H1 (cell line): ENCODE data around the gene CFAP298. TPM values are rescaled to one million over a fixed set of nuclear protein-coding genes. Genes with fewer than 3 reads are reported as not detected.

Source experiments
- CTCF ChIA-PET: fragments of 300-600 bp; sonication (Branson Sonifier 250); formaldehyde crosslinking; loops from one replicate; lab custom pipeline; 2021; ENCODE audit not compliant: partially characterized antibody; lab: Charles Lee
- POLR2A ChIA-PET: fragments of 300-600 bp; sonication (Branson Sonifier 250); formaldehyde crosslinking; loops from one replicate; lab custom pipeline; 2021; ENCODE audit warnings: inconsistent platforms; ENCODE audit not compliant: partially characterized antibody; lab: Charles Lee
- DNase-seq, 2 experiments: peaks; one replicate each; pipeline versions ENCODE4 v3.0.0 to v3.0.0-alpha.2; 2010 to 2022; ENCODE audit warnings: low spot score in 2 of 2, low read depth in 1 of 2, mixed read lengths in 1 of 2
- FAIRE-seq: peaks from 2 replicates; lab custom pipeline; 2011; peaks lifted over from hg19 to GRCh38; lab: Jason Lieb, UNC
- H2AFZ ChIP-seq: 2 replicates; pipeline ENCODE4 v1.8.1; 2012; ENCODE audit warnings: low read length, inconsistent platforms
- H2AK5ac ChIP-seq: 2 replicates; pipeline ENCODE4 v1.6.1; 2013; ENCODE audit warnings: low read depth, low read length
- H2BK120ac ChIP-seq: replicated peaks from 2 replicates; pipeline ENCODE3; 2013; ENCODE audit warnings: low read depth, low read length, inconsistent platforms
- H2BK12ac ChIP-seq: 2 replicates; pipeline ENCODE4 v1.6.1; 2013; ENCODE audit warnings: low read depth, low read length
- H2BK15ac ChIP-seq: 2 replicates; pipeline ENCODE4 v1.6.1; 2013; ENCODE audit warnings: low read length
- H2BK20ac ChIP-seq: 2 replicates; pipeline ENCODE4 v1.6.1; 2013; ENCODE audit warnings: low read length
- H2BK5ac ChIP-seq: 2 replicates; pipeline ENCODE4 v1.6.1; 2013; ENCODE audit warnings: low read depth, low read length
- H3K14ac ChIP-seq: 2 replicates; pipeline ENCODE4 v1.6.1; 2013; ENCODE audit warnings: inconsistent platforms; ENCODE audit not compliant: insufficient read length
- H3K18ac ChIP-seq: 2 replicates; pipeline ENCODE4 v1.6.1; 2013; ENCODE audit warnings: low read length; ENCODE audit errors: extremely low read depth
- H3K23ac ChIP-seq: 2 replicates; pipeline ENCODE4 v1.6.1; 2013; ENCODE audit warnings: inconsistent platforms; ENCODE audit not compliant: insufficient read length
- H3K23me2 ChIP-seq: 2 replicates; pipeline ENCODE4 v1.6.1; 2013; ENCODE audit warnings: low read depth, low read length
- H3K27ac ChIP-seq: 2 replicates; pipeline ENCODE4 v1.6.1; 2011; ENCODE audit warnings: low read depth, low read length, inconsistent platforms
- H3K27me3 ChIP-seq, 4 experiments: replicated peaks in 1 of 4; 1 replicate in 1 of 4; 2 replicates in 3 of 4; pipeline versions ENCODE4 v1.6.1 to v1.8.1; 2011 to 2013; ENCODE audit warnings: low read length in 3 of 4, mild to moderate bottlenecking in 3 of 4, inconsistent platforms in 2 of 4, mixed read lengths in 2 of 4, moderate library complexity in 1 of 4; ENCODE audit not compliant: control insufficient read depth in 3 of 4, insufficient read depth in 3 of 4; ENCODE audit errors: extremely low read depth in 1 of 4
- H3K36me3 ChIP-seq, 4 experiments: 2 replicates each; pipeline versions ENCODE4 v1.6.1 to v1.8.1; 2011 to 2013; ENCODE audit warnings: mild to moderate bottlenecking in 4 of 4, low read length in 3 of 4, moderate library complexity in 2 of 4, control low read depth in 1 of 4, inconsistent platforms in 1 of 4; ENCODE audit not compliant: insufficient read depth in 4 of 4, control insufficient read depth in 2 of 4
- H3K4ac ChIP-seq: replicated peaks from 2 replicates; pipeline ENCODE3; 2013; ENCODE audit warnings: low read length, low read depth, mixed read lengths, inconsistent platforms; ENCODE audit not compliant: insufficient read length
- H3K4me1 ChIP-seq, 4 experiments: replicated peaks in 1 of 4; 1 replicate in 1 of 4; 2 replicates in 3 of 4; pipeline versions ENCODE4 v1.6.1 to v1.8.1; 2011 to 2013; ENCODE audit warnings: low read length in 3 of 4, inconsistent platforms in 2 of 4, mixed read lengths in 1 of 4; ENCODE audit not compliant: insufficient read depth in 4 of 4, control insufficient read depth in 3 of 4
- H3K4me2 ChIP-seq, 2 experiments: 2 replicates each; pipeline versions ENCODE4 v1.6.1 to v1.8.1; 2011 to 2013; ENCODE audit warnings: low read depth in 2 of 2, low read length in 2 of 2, control low read depth in 1 of 2, inconsistent platforms in 1 of 2, mild to moderate bottlenecking in 1 of 2; ENCODE audit not compliant: insufficient read depth in 1 of 2
- H3K4me3 ChIP-seq, 4 experiments: fragments of 200-600, 300-600 bp in 1 of 4; sonication (generic), shearing (Covaris generic), sonication (Bioruptor Twin) in 1 of 4; 2 replicates each; pipeline versions ENCODE4 v1.5.1 to v1.8.1; 2011 to 2016; ENCODE audit warnings: low read length in 4 of 4, low read depth in 3 of 4, control low read depth in 2 of 4, inconsistent platforms in 2 of 4, mild to moderate bottlenecking in 2 of 4, mixed read lengths in 1 of 4, moderate library complexity in 1 of 4; ENCODE audit not compliant: insufficient read depth in 2 of 4; ENCODE audit errors: extremely low read depth in 1 of 4
- H3K56ac ChIP-seq: replicated peaks from 2 replicates; pipeline ENCODE3; 2013; ENCODE audit warnings: low read depth, mild to moderate bottlenecking, mixed read lengths, low read length, inconsistent platforms; ENCODE audit not compliant: insufficient read length
- H3K79me1 ChIP-seq: 2 replicates; pipeline ENCODE4 v1.6.1; 2013; ENCODE audit warnings: low read depth, low read length, control low read depth
- H3K79me2 ChIP-seq, 2 experiments: 2 replicates each; pipeline versions ENCODE4 v1.6.1 to v1.8.1; 2012 to 2013; ENCODE audit warnings: low read length in 2 of 2, mild to moderate bottlenecking in 2 of 2, inconsistent platforms in 1 of 2; ENCODE audit not compliant: insufficient read depth in 2 of 2, control insufficient read depth in 1 of 2
- H3K9ac ChIP-seq, 4 experiments: replicated peaks in 1 of 4; 1 replicate in 1 of 4; 2 replicates in 3 of 4; pipeline versions ENCODE4 v1.6.1 to v1.8.1; 2011 to 2013; ENCODE audit warnings: low read depth in 3 of 4, low read length in 3 of 4, control low read depth in 2 of 4, mild to moderate bottlenecking in 2 of 4, moderate library complexity in 2 of 4, inconsistent platforms in 1 of 4; ENCODE audit errors: extremely low read depth in 1 of 4
- H3K9me3 ChIP-seq, 2 experiments: 2 replicates each; pipeline versions ENCODE4 v1.6.1 to v1.8.1; 2012 to 2013; ENCODE audit warnings: mild to moderate bottlenecking in 2 of 2, moderate library complexity in 2 of 2, control low read depth in 1 of 2, inconsistent platforms in 1 of 2, low read depth in 1 of 2, low read length in 1 of 2, mixed read lengths in 1 of 2; ENCODE audit not compliant: insufficient read depth in 2 of 2
- H4K20me1 ChIP-seq, 2 experiments: replicated peaks in 1 of 2; 2 replicates each; pipeline versions ENCODE3 to v1.8.1; 2011 to 2013; ENCODE audit warnings: inconsistent platforms in 2 of 2, low read length in 2 of 2, mild to moderate bottlenecking in 1 of 2; ENCODE audit not compliant: insufficient read depth in 2 of 2, control insufficient read depth in 1 of 2
- H4K5ac ChIP-seq: 2 replicates; pipeline ENCODE4 v1.6.1; 2013; ENCODE audit warnings: low read length, low read depth, mixed read lengths, inconsistent platforms; ENCODE audit not compliant: insufficient read length
- H4K8ac ChIP-seq: 2 replicates; pipeline ENCODE4 v1.8.0; 2013; ENCODE audit warnings: mild to moderate bottlenecking, moderate library complexity, low read length, inconsistent platforms; ENCODE audit not compliant: insufficient read depth; ENCODE audit errors: extremely low read depth
- H4K91ac ChIP-seq: replicated peaks from 2 replicates; pipeline ENCODE3; 2013; ENCODE audit warnings: low read length, mixed read lengths, inconsistent platforms; ENCODE audit not compliant: insufficient read length
- BACH1 ChIP-seq: IDR thresholded peaks from 2 replicates; pipeline ENCODE4 v1.6.1; 2012; ENCODE audit warnings: low read length, improper control_type of control experiment
- CBX5 ChIP-seq: fragments of 300-800, 300-1000 bp; sonication (generic); IDR thresholded peaks from 2 replicates; pipeline ENCODE4 v1.7.1; 2016; ENCODE audit warnings: antibody characterized with exemption, low read length, low read depth
- CEBPB ChIP-seq: IDR thresholded peaks from 2 replicates; pipeline ENCODE4 v1.6.1; 2012; ENCODE audit warnings: low read depth, low read length
- CTBP2 ChIP-seq: IDR thresholded peaks from 2 replicates; pipeline ENCODE4 v1.7.0; 2011; ENCODE audit warnings: borderline replicate concordance, mild to moderate bottlenecking, moderate library complexity, mixed read lengths, low read length; ENCODE audit not compliant: insufficient read depth, insufficient read length
- FOSL1 ChIP-seq: IDR thresholded peaks from 2 replicates; pipeline ENCODE4 v1.6.1; 2011; ENCODE audit warnings: mild to moderate bottlenecking, low read depth, low read length, moderate library complexity; ENCODE audit not compliant: insufficient read depth
- MAFK ChIP-seq: IDR thresholded peaks from 2 replicates; pipeline ENCODE4 v1.6.1; 2012; ENCODE audit warnings: low read depth, mild to moderate bottlenecking, improper control_type of control experiment, low read length
- NANOG ChIP-seq: IDR thresholded peaks from 2 replicates; pipeline ENCODE4 v1.6.1; 2011; ENCODE audit warnings: low read length, low read depth, mild to moderate bottlenecking, inconsistent platforms; ENCODE audit not compliant: insufficient read depth, poor library complexity, severe bottlenecking
- POLR2A ChIP-seq, 2 experiments: IDR thresholded peaks; 1 replicate in 1 of 2; 2 replicates in 1 of 2; pipeline ENCODE4 v1.6.1; 2011; ENCODE audit warnings: low read depth in 2 of 2, low read length in 2 of 2, mild to moderate bottlenecking in 2 of 2; ENCODE audit errors: control extremely low read depth in 1 of 2
- POU5F1 ChIP-seq: IDR thresholded peaks from 2 replicates; pipeline ENCODE4 v1.6.1; 2011; ENCODE audit warnings: low read depth, mild to moderate bottlenecking, low read length, moderate library complexity
- RFX5 ChIP-seq: IDR thresholded peaks from 2 replicates; pipeline ENCODE4 v1.6.1; 2011; ENCODE audit warnings: low read depth, low read length, improper control_type of control experiment, borderline replicate concordance
- SIRT6 ChIP-seq: IDR thresholded peaks from one replicate; pipeline ENCODE4 v1.7.1; 2012; ENCODE audit warnings: low read length, inconsistent platforms
- SP1 ChIP-seq: IDR thresholded peaks from 2 replicates; pipeline ENCODE4 v1.6.1; 2011; ENCODE audit warnings: low read depth, low read length
- USF2 ChIP-seq: IDR thresholded peaks from 2 replicates; pipeline ENCODE4 v1.6.1; 2011; ENCODE audit warnings: low read length, improper control_type of control experiment
- WGBS, 2 experiments: shearing (Covaris generic) in 1 of 2; methylation state at CpG; one replicate each; pipeline versions ENCODE4 v1.1.6 to v1.1.7; 2013 to 2015; ENCODE audit warnings: low lambda C conversion rate in 2 of 2, mixed read lengths in 2 of 2, inconsistent platforms in 1 of 2, low coverage in 1 of 2, missing lambda C conversion rate in 1 of 2; ENCODE audit not compliant: insufficient replicate concordance in 2 of 2, insufficient coverage in 1 of 2, insufficient read length in 1 of 2; ENCODE audit errors: extremely low coverage in 1 of 2, missing lambda C conversion rate in 1 of 2; 5-methylcytosine and 5-hydroxymethylcytosine counted together
- polyA plus RNA-seq, 7 experiments: library from polyadenylated mRNA; depleted of rRNA in 3 of 7; stranded (reverse) in 5 of 7; unstranded in 2 of 7; fragments of >200 nt in 5 of 7; fragments of 200-250 nt in 2 of 7; gene quantifications; 1 replicate in 5 of 7; 2 replicates in 1 of 7; 4 replicates in 1 of 7; pipeline versions ENCODE4 v1.2.1 to v1.2.3, GENCODE V29; 2011 to 2013; ENCODE audit warnings: missing spikeins in 2 of 7, mixed read lengths in 2 of 7
- total RNA-seq: library from RNA; stranded (reverse); fragmentation: NEBNext Ultra II Directional; extraction: Animal tissue kit (Norgen Biotek cat#: 25700); gene quantifications from 2 replicates; pipeline ENCODE4 v1.2.1, GENCODE V29; 2021

The CFAP298 gene
- total and polyA plus RNA-seq, 2 of the 8 experiments (the other 6 are each of a cell fraction or from before 2014, with no cell fraction given), result 43.0 to 68.1 TPM

DNA sequence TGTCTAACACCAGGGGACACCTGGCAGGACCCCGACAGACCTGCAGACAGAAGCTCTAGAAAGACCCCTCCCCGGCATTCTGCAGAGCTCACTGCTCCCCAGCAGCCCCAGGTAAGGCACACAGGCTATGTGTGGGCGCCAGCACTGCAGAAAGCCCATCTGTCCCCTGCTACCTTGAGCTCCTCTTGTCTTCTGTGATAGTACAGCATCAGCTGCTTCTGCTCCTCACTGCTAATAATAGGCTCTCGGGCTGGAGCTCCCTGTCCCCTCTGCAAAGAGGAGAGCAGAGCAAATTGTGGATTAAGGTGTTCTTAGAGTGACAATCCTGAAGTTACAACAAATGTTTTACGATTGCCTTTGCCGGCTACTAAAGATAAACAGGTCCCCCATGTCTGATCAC, 10.1 kb downstream of the CFAP298 start:
- Histone ChIP-seq H2BK20ac (no peak overlapping the region), H3K4me3 (no peak overlapping the region), H3K27me3 (no peaks in the 10 kb centered on the region), H3K18ac (no peak overlapping the region; the same call in 1 of the 2 replicates), H3K14ac (no peak overlapping the region), H2AK5ac (no peak overlapping the region), H3K36me3 (peaks cover 7 to 65% (median 19%) of the 10 kb centered on the region in 4 experiments), H3K23me2 (0 out of 2 replicates have a peak, but pooled peaks cover 3% of the 10 kb centered on the region), H4K8ac (no peak overlapping the region), H3K27ac (no peak overlapping the region), H3K4me1 (peaks cover 27 to 46% (median 32%) of the 10 kb centered on the region in 4 experiments), H3K56ac (no peak overlapping the region), H4K20me1 (peaks cover 0 to 5% of the 10 kb centered on the region in 2 experiments), H2BK120ac (no peak overlapping the region), H2BK5ac (0 out of 2 replicates have a peak overlapping the region, but pooled peaks have one; percentile 12), H3K4ac (no peak overlapping the region), H3K79me1 (no peaks in the 10 kb centered on the region; the same call in 1 of the 2 replicates), H3K9ac (no peak overlapping the region; a peak in 2 of 7 replicates), H2BK15ac (no peak overlapping the region), H4K91ac (peak overlapping the region; percentile 10), H3K23ac (no peak overlapping the region), H2BK12ac (no peak overlapping the region), H3K9me3 (no peaks in the 10 kb centered on the region), H2AFZ (no peak overlapping the region), H3K4me2 (peak overlapping the region in 1 of 2 experiments; percentile 73; a peak in 2 of 4 replicates), H4K5ac (no peak overlapping the region), H3K79me2 (no peaks in the 10 kb centered on the region)
- FAIRE-seq (no peak), DNase-seq (no peak)
- ChIA-PET POLR2A (interaction anchor here (1.4 to 1.6 kb wide), 2 partner anchors 22 to 41 kb away, joined by 3 read pairs; no protein-coding TSS in a partner anchor), CTCF (interaction anchor here (0.6 to 6.5 kb wide), 25 partner anchors 8 to 298 kb away, joined by 3 to 68 read pairs (median 8); partner anchors contain the start of gene TCP10L)
- WGBS, 2 experiments, result 90% methylated on average over 6 of the region's 6 CpGs; no CpG with 5 or more reads in 1 of the 2 experiments
- no peak for TF ChIP-seq CEBPB
- TF ChIP-seq NANOG, result no peak
- no peak for TF ChIP-seq SP1
- no peak for TF ChIP-seq RFX5
- no peak for TF ChIP-seq SIRT6
- no peak for TF ChIP-seq CBX5
- TF ChIP-seq POU5F1, result no peak
- TF ChIP-seq BACH1, result no peak
- no peak for TF ChIP-seq CTBP2
- no peak for TF ChIP-seq FOSL1
- no peak for TF ChIP-seq MAFK
- no peak for TF ChIP-seq USF2
- no peak for TF ChIP-seq POLR2A (IDR thresholded peaks at IDR 0.05; ENCODE audit: control extremely low read depth in 1 of 2, low read depth in 2 of 2, low read length in 2 of 2)
